C4-2B (cell line): ENCODE measurements around the gene HGFAC.

Experiments used
- CTCF ChIP-seq: fragments of 450-650 bp; conservative IDR thresholded peaks from 2 replicates; pipeline ENCODE4 v1.5.1; 2017; ENCODE audit warnings: mild to moderate bottlenecking
- ZFX ChIP-seq: fragments of 450-650 bp; IDR thresholded peaks from 2 replicates; pipeline ENCODE4 v1.6.1; 2017

GRCh38 chr4:3403348-3403906, 38.3 kb upstream of the HGFAC start:
- TF ChIP-seq CTCF: no peak
- no peak for TF ChIP-seq ZFX
